C4-2B (cell line): ENCODE data around the gene CDIPT.
A peak's percentile ranks its signal among the peaks of the same experiment; 100 is the strongest.
"Not testable (repeated sequence)": the region's sequence is repeated elsewhere in the genome, so short reads cannot be mapped to it uniquely, and the experiment has no call there.

ENCODE experiments used
- H3K27ac ChIP-seq: fragments of 450-650 bp; 2 replicates; pipeline ENCODE4 v1.5.1; 2017
- CTCF ChIP-seq: fragments of 450-650 bp; conservative IDR thresholded peaks from 2 replicates; pipeline ENCODE4 v1.5.1; 2017; ENCODE audit warnings: mild to moderate bottlenecking
- ZFX ChIP-seq: fragments of 450-650 bp; IDR thresholded peaks from 2 replicates; pipeline ENCODE4 v1.6.1; 2017

Gene CDIPT

DNA sequence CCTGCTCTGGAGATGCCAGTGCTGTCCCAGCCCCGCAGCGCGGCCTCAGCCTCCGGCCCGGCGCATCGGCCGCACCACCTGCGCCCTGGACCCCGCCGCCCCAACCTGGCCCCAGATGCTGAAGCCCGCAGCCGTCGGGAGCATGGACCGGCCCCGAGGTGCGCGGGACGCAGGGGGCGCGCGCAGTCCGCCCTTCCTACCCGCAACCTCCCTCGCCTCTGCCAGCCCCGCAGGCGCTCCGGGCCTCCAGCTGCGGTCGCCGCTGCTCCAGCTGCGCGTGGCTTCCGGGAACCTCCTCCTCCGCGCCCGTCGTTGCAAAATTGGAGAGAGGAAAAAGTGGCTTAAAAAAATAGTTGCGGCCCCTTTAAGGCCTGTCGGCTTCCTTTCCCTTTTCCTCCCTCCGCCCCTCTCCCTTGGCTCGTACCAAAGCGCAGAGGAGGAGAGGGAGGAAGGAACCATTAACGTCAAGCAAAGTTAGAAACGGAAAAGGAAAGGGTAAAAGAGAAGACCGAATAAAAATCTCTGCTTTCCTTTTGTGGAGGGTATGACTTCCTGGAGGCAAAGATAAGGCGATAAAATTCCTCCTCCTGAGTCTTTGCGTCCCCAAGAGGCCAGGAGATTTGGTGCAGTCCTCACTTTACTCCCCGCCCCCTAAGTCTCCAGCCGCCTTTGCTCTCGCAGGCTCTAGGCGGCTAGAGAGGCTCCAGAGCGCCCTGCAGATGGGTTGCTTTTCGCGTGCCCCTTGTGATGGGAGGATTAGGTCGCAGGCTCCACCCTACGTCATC, at the start of gene CDIPT:
Gene CDIPT (minus strand): TSS at position 343 of the 785 bp plus-strand sequence. CDS start 369 bp downstream, outside the sequence.
- H3K27ac ChIP-seq, result peak within 1 kb of the TSS; percentile 86
- TF ChIP-seq CTCF, result peak; percentile 87
- TF ChIP-seq ZFX, result peak; percentile 47; the same call in 1 of the 2 replicates

GRCh38 chr16:29912087-29912486, 49.1 kb upstream of the CDIPT start:
- no peak overlapping the region for H3K27ac ChIP-seq
- no peak for TF ChIP-seq ZFX
- no peak for TF ChIP-seq CTCF

DNA sequence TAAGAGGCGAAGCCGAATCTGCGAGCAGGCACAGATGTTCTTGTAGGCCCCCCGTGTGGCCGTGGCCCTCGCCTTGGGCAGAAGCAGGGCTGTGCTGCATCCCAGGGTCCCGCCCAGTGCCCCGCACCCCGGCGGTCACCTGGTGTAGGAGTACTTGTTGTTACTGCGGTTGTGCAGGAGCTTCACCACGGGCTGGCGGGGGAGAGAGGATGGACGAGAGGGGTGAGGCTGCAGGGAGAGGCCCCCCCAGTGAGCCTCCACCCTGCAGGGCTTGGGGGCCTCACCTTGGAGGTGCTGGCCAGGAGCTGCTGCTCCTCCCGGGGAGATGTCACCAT, 48.6 kb upstream of the CDIPT start:
- TF ChIP-seq CTCF, result no peak
- no peak for TF ChIP-seq ZFX
- H3K27ac ChIP-seq, result no peak overlapping the region

DNA sequence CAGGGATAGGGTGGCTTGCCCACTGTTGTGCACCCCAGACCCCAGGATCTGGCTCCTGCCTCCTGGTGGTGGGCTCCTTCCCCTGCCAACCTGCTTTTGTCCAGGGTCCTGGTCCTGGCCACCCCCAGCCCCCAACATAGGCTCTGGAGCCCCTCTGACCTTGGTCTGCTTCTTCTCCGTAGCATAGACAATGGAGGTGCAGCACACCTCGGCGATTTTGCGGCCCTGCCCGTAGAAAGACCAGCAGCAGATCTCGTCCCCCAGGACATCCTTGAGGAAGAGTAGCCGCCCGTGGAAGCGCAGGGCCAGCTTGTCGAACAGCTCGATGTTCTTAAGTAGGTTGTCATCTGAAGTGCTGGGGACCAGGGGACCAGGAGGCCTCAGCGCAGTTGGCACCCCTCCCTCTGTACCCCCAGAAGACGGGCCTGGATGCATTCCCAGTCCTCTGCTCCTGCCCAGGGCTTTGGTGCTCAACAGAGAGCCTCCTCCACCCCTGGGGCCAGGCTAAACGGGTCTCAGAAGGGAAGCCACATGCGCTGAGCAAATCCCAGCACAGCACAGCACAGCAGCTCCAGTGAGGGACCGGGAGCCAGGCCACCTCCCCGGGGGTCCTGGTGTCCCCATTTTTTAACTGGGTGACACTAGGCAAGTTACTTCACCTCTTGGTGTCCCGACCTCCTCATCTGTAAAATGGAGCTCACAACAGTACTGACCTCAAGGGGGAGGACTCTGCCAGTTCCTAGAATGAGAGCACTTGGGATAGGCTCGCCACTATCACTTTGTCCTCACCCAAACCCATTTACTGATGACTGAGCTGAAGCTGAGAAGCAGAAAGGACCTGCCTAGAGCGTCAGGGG, 48.0 kb upstream of the CDIPT start:
- H3K27ac ChIP-seq, result no peak overlapping the region
- TF ChIP-seq CTCF, result no peak
- no peak for TF ChIP-seq ZFX

DNA sequence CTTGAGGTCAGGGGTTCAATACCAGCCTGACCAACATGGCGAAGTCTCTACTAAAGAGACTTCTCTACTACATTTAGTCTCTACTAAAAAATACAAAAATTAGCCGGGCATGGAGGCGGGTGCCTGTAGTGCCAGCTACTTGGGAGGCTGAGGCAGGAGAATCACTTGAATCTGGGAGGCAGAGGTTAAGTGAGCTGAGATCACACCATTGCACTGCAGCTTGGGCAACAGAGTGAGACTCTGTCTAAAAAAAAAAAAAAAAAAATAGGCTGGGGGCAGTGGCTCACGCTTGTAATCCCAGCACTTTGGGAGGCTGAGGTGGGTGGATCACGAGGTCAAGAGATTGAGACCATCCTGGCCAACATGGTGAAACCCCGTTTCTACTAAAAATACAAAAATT, 46.8 kb upstream of the CDIPT start:
- H3K27ac ChIP-seq, result not testable (repeated sequence)

- no peak overlapping the region for H3K27ac ChIP-seq
- TF ChIP-seq ZFX (no peak), CTCF (no peak)
Measured at GRCh38 chr16:29909391-29909790, 46.4 kb upstream of the CDIPT start.

- TF ChIP-seq ZFX (no peak), CTCF (no peak)
- H3K27ac ChIP-seq, result no peak overlapping the region
Measured at GRCh38 chr16:29908719-29909220, 45.7 kb upstream of the CDIPT start.
